ENCODE results near the gene SLIT3.

Gene SLIT3

GRCh38 chr5:168877132-168877892, 423.6 kb downstream of the SLIT3 start:
- no peak for DNase-seq (ENCODE audit: low read depth)
- no peak overlapping the region for H3K4me3 ChIP-seq (ENCODE audit: low read length)
- TF ChIP-seq, protein P1, sequence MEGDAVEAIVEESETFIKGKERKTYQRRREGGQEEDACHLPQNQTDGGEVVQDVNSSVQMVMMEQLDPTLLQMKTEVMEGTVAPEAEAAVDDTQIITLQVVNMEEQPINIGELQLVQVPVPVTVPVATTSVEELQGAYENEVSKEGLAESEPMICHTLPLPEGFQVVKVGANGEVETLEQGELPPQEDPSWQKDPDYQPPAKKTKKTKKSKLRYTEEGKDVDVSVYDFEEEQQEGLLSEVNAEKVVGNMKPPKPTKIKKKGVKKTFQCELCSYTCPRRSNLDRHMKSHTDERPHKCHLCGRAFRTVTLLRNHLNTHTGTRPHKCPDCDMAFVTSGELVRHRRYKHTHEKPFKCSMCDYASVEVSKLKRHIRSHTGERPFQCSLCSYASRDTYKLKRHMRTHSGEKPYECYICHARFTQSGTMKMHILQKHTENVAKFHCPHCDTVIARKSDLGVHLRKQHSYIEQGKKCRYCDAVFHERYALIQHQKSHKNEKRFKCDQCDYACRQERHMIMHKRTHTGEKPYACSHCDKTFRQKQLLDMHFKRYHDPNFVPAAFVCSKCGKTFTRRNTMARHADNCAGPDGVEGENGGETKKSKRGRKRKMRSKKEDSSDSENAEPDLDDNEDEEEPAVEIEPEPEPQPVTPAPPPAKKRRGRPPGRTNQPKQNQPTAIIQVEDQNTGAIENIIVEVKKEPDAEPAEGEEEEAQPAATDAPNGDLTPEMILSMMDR (conservative IDR thresholded peaks at IDR 0.05; ENCODE audit: low read depth, low read length), result no peak

- no peak overlapping the region for H3K4me3 ChIP-seq (ENCODE audit: low read length)
- TF ChIP-seq, protein P1 (conservative IDR thresholded peaks at IDR 0.05; ENCODE audit: low read depth, low read length), result no peak
- DNase-seq (ENCODE audit: low read depth), result no peak
These were observed 424.5 kb downstream of the SLIT3 start for GRCh38 chr5:168876419-168876818.

- TF ChIP-seq, protein P1 (conservative IDR thresholded peaks at IDR 0.05; ENCODE audit: low read depth, low read length), result no peak
- H3K4me3 ChIP-seq (ENCODE audit: low read length), result no peak overlapping the region
- no peak for DNase-seq (ENCODE audit: low read depth)
These were observed 425.1 kb downstream of the SLIT3 start for GRCh38 chr5:168875832-168876231.

DNA sequence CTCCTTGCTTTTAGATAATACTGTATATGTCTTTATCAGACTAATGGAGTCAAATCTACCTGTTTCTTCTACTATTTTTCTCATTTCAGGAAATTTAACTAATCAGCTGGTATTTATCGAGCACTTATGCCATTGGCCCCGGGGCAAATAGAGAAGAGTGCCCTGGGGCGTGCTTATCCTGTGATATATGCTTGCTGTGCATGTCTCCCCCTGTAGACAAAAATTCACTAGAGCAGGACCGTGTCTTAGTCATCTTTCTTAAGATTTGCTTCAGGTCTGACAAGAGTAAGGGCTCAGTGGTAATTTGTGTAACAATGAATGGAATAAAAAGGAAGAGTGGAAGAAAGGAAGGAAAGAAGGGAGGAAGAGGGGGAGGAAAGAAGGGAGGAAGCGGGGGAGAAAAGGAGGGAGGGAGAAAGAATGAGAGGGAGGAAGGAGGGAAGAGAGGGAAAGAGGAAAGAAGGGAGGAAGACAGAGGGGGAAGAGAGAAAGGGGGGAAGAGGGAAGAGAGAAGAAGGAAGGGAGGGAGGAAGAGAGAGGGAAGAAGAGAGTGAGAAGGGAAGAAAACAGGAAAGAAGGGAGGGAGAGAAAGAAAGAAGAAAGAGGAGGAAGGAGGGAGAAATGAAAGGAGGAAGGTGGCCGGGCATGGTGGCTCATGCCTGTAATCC, 426.1 kb downstream of the SLIT3 start:
- TF ChIP-seq, protein P1 (conservative IDR thresholded peaks at IDR 0.05; ENCODE audit: low read depth, low read length), result peak; percentile 52
- no peak for DNase-seq (ENCODE audit: low read depth)

GRCh38 chr5:168872246-168872645, 428.7 kb downstream of the SLIT3 start:
- DNase-seq (ENCODE audit: low read depth), result no peak
- H3K4me3 ChIP-seq (ENCODE audit: low read length), result no peak overlapping the region
- TF ChIP-seq, protein P1 (conservative IDR thresholded peaks at IDR 0.05; ENCODE audit: low read depth, low read length), result no peak

More for the DNA sequence above, 426.1 kb downstream of the SLIT3 start:
- no peak overlapping the region for H3K4me3 ChIP-seq (ENCODE audit: low read length)

DNA sequence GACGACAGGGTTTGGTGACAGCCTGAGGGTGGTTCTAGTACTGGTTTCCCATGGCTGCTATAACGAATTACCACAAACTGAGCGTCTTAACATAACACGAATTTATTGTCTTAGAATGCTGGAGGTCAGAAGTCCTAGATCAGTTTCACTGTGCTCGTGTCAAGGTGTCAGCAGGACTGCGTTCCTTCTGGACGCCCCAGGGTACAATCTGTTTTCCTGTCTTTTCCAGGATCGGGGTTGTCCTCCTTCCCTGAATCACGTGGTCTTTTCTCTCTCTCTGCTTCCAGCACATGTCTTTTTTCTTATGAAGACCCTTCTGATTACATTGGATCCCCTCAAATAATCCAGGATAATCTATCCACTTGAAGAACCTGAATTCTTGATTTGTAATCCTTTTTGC, 430.0 kb downstream of the SLIT3 start:
- TF ChIP-seq, protein P1 (conservative IDR thresholded peaks at IDR 0.05; ENCODE audit: low read depth, low read length), result no peak
- no peak overlapping the region for H3K4me3 ChIP-seq (ENCODE audit: low read length)
- no peak for DNase-seq (ENCODE audit: low read depth)

All from retinal pigment epithelial cell (primary cell).